ENCODE data around the gene ATP6V1G1.

GRCh38 chr9:114626415-114627020 is 38.9 kb downstream of the ATP6V1G1 start:
- TF ChIP-seq CTCF (conservative IDR thresholded peaks at IDR 0.05) = no peak
- TF ChIP-seq EZH2 (IDR thresholded peaks at IDR 0.05; ENCODE audit: low read depth) = no peak

All from PC-9 (cell line).